Fibroblast of upper back skin (primary cell): Measurements from ENCODE around the gene E4F1.
"Not testable (repeated sequence)": the region's sequence is repeated elsewhere in the genome, so short reads cannot be mapped to it uniquely, and the experiment has no call there.

Experiments used
- DNase-seq: peaks from one replicate; pipeline ENCODE4 v3.0.0-alpha.2; 2013

E4F1 gene

DNA sequence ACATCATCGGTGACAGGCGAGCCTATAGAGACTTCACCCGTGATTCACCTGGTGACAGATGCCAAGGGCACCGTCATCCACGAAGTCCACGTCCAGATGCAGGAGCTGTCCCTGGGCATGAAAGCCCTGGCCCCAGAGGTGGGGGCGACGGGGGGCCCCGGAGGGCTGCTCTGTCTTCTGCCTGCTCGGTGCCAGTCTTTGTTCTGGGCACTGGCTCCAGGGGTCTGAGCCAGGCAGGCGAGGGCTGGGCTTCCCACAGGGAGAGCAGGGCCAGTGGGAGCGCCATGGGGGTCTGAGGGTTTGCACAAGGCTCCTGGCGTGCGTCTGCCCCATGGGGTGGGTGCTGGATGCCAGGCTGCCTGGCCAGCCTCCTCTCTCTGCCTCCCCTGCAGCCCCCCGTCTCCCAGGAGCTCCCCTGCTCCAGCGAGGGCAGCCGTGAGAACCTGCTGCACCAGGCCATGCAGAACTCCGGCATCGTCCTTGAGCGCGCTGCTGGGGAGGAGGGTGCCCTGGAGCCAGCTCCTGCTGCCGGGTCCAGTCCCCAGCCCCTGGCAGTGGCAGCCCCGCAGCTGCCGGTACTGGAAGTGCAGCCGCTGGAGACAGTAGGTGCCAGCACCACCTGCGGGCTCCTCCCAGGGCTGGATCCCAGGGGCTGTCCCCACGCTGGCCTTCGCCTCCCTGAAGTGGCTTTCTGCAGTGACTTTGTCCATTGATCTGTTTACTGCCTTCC lies 9.8 kb downstream of the E4F1 start:
- DNase-seq, result no peak

DNA sequence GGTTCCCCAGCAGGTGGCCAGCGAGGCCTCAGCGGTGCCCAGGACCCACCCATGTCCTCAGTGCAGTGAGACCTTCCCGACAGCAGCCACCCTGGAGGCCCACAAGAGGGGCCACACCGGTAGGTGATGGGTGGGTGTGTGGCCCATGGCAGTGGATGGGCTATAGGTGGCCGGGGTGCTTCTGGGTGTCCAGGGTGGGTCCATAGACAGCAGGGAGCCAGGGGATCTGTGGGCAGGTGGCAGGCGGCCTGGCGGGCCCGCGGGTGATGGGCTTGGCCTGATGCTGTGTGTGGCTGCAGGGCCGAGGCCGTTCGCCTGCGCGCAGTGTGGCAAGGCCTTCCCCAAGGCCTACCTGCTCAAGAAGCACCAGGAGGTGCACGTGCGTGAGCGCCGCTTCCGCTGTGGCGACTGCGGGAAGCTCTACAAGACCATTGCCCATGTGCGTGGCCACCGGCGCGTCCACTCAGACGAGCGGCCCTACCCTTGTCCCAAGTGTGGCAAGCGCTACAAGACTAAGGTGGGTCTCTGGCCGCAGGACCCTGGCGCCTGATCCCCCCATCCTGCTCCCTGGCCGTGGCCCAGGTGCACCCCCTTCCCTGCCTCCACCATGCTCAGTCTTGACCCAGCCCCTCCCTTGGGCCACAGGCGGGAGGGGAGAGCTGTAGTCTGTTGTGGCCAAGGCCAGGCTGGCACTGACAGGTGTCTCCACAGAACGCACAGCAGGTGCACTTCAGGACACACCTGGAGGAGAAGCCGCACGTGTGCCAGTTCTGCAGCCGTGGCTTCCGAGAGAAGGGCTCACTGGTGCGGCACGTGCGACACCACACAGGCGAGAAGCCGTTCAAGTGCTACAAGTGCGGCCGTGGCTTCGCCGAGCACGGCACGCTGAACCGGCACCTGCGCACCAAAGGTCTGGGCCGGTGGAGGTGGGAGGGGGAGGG lies 10.8 kb downstream of the E4F1 start:
- no peak for DNase-seq

DNA sequence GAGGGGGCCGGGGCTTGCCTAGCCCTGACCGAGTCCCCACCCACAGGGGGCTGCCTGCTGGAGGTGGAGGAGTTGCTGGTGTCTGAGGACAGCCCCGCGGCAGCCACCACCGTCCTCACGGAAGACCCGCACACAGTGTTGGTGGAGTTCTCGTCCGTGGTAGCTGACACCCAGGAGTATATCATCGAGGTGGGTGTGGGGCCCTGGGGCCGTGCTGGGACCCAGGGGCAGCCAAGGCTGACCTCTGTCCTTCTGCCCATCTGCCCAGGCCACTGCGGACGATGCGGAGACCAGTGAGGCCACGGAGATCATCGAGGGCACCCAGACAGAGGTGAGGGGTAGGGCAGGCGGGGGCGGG lies 11.4 kb downstream of the E4F1 start:
- DNase-seq, result no peak

DNA sequence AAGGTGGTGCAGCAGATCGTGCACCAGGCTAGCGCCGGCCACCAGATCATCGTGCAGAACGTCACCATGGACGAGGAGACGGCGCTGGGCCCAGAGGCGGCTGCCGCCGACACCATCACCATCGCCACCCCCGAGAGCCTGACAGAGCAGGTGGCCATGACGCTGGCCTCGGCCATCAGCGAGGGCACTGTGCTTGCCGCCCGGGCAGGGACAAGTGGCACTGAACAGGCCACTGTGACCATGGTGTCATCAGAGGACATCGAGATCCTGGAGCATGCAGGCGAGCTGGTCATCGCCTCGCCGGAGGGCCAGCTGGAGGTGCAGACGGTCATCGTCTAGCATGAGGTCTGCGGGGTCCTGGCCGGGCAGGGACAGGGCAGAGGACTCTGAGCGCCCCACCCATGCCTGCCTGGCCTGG lies 11.9 kb downstream of the E4F1 start:
- DNase-seq, result no peak

DNA sequence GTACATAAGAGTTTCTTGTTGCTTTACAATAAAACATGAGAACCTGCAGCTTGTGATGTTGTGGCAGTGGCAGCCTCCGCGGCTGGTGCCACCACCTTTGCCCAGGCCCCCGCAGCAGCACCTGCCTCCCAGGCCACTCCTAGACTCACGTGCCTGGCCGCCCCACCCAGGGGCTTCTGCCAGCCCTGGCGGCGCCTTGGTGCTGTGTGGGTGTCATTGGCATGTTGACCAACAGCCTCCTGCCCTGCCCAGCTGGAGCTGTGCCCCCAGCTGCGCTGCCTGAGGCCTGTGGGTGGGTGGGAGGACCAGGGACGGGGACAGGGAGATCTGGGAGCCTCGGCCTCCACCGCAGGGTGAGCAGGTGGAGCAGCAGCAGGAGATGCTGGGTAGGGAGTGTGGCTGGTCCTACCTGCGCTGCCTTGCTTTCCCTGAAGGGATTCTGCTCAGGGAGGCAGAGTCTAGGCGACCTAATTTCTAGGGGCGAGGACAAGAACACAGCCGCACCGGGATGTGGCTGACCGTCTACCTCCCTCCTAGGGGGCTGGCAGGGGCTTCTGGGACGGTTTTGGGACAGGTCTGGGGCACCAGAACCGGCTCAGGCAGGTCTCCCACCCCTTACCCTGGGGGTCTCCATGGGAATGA lies 12.4 kb downstream of the E4F1 start:
- no peak for DNase-seq

DNA sequence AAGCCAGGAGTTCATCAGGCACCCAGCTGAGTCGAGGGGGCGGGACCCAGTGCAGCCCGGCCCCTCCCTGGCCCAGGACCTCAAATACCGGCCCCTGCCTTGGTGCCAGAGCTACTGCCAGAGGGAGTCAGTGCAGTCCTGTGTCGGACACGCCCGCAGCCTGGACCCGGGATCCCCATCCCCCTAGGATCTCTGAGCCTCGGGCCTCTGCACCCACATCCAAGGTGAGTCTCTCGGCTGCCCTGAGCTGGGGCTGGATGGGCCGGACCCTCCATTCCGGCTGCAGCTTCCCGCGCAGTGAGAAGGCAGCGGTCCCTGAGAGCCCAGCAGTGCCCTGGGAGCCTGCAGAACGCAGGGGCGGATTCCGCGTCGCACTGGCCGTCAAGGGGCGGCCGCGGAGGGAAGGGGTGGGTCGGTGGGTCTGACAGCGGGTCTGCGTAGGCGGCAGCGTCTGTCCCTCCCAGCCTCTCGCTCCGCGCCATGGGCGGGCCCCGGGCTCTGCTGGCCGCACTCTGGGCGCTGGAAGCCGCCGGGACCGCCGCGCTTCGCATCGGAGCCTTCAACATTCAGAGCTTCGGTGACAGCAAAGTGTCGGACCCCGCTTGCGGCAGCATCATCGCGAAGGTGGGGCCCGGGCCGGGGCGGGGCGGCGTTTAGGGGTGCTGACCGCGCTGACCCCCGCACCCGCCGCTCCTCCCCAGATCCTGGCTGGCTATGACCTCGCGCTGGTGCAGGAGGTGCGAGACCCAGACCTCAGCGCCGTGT lies 13.1 kb downstream of the E4F1 start, which contains the start of gene DNASE1L2:
TSS of gene DNASE1L2 (plus strand) at position 108 of the 765 bp plus-strand sequence. CDS start at position 481, 373 bp downstream.
- DNase-seq, result no peak

DNA sequence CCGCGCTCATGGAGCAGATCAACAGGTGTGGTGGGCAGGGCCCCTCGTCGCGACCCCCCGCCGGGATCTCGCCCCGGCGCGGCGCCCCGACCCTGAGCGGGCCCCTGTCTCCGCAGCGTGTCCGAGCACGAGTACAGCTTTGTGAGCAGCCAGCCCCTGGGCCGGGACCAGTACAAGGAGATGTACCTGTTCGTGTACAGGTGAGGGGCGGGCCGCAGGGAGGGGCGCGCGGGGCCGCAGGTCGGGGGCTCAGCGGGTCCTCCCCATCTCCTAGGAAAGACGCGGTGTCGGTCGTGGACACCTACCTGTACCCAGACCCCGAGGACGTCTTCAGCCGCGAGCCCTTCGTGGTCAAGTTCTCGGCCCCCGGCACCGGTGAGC lies 13.7 kb downstream of the E4F1 start:
- DNase-seq, result no peak

DNA sequence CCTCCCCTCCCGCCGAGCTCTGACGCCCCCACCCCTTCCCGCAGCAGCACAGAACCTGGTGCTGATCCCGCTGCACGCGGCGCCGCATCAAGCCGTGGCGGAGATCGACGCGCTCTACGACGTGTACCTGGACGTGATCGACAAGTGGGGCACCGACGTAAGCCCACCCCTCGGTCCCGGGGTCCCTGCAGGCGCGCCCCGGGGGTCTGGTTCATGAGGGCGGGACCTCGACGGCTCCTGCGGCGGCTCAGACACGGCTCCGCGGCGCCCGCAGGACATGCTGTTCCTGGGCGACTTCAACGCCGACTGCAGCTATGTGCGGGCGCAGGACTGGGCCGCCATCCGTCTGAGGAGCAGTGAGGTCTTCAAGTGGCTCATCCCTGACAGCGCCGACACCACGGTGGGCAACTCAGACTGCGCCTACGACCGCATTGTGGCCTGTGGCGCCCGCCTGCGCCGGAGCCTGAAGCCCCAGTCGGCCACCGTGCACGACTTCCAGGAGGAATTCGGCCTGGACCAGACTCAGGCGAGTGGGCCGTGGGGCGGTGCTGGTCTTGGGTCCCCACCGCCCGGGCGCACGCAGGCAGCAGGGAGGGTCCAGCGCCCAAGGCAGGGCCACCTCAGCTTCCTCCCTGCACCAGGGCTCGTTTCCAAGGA lies 14.2 kb downstream of the E4F1 start:
- no peak for DNase-seq

DNA sequence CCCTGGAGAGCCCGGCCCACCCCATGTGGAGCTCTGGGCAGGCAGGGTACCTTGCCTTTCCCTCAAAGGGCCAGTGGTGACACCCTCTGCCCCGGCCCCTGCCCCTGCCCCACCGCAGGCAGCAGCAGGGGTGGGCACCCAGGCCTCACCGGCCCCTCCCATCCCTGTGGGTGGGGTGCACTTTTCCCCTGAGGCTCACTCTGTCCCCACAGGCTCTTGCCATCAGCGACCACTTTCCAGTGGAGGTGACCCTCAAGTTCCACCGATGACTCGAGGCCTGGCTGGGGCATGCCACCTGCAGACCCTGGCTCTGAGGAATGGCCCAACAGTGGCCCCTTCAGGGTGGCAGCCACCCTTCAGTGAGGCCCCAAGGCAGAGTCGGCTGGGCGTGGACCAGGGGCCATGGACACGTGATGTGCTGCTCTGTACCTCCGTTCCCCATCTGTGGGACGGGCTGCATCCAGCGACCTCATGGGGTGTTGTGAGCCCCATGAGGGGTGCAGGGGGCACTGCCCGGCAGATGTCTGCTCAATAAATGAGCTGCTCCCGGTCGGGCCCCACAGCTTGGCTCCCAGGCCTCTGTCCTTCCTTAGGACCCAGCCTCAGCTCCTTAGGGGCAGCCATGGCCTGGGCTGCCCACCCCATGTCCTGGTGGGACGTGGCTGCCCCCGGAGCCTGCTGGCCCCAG lies 14.9 kb downstream of the E4F1 start:
- DNase-seq, result no peak

DNA sequence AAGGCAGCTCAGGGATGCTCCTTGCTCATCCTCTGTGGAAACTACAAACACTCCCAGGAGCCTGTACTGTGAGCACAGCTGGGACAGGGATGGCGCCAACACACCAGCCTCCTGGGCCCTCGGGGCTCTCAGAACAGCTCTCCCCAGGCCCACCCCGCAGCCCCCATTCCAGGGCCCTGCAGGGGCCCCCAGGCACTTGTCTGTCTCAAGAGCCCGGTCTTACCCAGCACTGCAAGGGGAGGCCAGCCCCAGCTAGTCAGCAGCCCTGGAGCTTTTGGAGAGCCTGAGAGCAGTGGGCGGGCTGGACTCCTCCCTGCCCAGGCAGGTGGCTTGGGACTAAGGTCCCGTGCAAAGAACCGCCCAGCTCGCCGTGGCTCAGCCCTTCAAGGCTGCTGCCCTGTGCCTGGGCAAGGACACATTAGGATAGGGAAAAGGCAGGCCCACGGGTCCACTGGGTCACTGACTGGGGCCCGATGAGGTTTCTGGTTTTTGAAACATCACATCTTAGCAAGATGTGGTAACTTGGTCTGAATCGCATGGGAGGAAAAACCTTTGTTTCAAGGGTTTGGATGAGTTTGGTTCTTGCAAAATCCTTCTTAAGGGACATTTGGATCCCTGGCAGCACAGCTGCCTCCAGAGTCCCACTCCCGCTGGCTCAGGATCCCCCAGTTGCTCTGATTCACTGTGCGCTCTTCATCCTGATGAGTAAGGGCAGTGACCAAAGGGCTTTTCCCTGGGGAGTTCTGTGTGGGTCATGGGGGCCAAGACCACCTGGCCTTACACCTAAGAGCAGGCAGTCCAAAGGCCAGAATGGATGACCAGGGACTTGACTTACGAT lies 15.7 kb downstream of the E4F1 start:
- no peak for DNase-seq

DNA sequence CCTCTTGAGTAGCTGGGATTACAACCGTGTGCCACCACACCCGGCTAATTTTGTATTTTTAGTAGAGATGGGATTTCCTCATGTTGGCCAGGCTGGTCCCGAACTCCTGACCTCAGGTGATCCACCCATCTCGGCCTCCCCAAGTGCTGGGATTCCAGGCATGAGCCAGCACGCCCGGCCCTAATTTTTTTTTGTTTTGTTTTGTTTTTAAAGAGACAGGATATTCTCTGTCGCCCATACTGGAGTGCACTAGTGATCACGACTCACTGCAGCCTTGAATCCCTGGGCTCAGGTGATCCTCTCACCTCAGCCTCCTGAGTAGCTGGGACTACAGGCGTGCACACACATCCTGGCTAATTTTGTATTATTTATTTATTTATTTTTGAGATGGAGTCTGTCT lies 16.9 kb downstream of the E4F1 start:
- DNase-seq, result not testable (repeated sequence)

DNA sequence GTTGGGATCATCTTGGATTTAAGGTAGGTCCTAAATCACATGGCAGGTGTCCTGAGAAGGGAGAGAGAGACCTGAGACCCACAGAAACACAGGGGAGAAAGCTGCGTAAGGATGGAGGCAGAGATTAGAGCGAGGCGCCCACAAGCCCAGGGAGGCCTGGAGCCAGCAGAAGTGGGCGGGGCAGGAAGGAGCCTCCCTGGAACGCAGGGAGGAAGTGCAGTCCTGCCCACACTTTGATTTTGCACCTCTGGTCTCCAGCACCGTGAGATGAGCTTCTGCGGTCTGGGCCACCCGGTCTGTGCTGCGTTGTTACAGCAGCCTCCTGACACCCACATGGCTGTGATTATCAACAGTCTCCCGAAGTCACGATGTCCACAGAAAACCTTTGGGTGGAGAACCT lies 19.2 kb downstream of the E4F1 start:
- DNase-seq, result no peak

DNA sequence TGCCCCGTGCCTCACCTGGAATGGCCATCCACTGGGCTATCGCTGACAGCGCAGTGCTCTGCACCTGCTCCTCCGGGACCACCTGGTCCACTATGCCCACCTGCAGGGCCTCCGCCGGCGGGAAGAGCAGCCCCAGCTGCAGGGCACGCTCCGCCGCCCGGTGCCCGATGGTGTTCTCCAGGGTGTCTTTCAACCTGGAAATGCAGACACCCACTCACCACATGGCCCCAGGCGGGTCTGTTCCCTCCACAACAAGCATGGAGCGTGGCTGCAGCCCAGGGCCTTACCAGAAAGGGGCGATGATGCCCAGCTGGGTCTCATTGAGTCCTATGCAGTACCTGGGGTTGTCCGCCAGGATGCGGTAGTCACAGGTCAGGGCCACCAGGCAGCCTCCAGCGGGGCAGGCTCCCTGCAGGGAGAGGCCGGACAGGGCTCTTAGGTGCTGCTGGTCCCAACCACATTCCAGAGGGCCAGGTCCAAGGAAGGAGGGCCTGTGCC lies 19.7 kb downstream of the E4F1 start:
- no peak for DNase-seq

DNA sequence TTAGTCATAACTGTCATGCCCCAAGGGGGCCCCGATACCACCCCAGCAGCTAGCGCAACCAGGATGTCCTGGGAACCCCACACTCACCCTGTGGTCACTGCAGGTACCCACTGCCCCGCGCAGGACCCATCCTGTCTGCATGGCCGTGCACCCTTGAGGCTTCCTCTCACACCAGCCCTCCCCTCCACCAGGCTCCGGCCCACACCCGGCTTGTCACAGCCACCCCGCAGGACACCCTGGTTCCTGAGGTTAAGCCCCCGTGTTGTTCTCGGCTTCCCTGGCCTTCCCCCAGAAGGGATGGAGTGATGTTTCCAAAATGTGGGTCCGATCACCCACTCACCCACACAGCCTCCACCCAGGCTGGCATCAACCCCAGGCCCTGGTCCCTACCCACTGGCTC lies 20.4 kb downstream of the E4F1 start:
- no peak for DNase-seq

DNA sequence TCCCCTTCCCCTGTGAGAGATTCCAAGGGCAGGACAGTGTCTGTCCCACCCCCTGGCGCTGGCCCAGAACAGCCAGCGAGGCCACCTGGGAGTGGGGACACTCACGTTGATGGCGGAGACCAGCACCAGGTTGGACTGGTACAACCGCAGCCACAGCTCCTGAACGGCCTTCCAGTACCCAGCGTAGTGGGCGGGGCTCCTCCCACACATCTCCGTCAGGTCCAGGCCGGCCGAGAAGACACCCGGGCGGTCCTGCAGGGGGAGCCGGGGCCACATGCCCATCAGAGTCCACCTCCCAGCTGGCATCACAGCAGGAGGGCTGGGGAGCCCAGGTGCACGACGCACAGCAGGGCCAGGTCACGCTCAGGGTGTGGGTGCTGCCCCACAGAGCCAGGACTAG lies 20.9 kb downstream of the E4F1 start:
- DNase-seq, result no peak

DNA sequence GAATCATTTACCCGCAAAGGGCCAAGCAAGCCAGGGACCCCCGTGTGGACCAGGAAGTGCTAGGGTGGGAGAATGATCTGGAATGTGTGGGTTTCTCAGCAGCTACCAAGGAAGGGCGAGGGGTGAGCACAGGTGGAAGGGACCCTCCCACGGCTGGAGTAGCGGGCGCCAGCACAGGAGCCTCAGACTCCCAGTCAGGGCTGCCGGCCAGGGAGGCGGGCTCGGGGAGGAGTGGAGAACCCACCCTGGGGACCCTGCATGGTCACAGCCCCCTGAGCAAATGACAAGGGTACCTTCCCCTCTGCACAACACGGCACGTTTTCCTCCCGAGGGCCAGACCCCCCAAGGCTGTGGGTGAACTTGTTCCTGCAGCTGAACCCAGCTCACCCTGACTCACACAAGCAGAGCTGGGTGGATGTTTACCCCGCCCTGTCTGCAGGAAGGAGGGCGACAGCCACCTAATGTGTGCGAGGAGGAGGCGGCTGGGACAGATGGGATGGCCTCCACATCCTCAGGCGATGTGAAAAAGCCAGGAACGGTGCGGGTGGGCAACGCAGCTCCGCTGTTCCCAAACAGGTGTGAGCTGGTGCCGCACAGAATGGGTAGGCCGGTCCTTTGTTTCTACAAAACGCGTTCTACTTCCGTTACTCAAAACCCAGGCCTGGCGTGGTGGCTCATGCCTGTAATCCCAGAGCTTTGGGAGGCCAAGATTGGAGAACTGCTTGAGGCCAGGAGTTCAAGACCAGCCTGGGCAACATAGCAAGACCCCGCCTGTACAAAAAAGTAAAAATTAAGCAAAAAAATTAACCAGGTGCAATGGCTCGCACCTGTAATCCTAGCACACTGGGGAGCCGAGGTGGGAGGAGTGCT lies 21.8 kb downstream of the E4F1 start:
- no peak for DNase-seq

DNA sequence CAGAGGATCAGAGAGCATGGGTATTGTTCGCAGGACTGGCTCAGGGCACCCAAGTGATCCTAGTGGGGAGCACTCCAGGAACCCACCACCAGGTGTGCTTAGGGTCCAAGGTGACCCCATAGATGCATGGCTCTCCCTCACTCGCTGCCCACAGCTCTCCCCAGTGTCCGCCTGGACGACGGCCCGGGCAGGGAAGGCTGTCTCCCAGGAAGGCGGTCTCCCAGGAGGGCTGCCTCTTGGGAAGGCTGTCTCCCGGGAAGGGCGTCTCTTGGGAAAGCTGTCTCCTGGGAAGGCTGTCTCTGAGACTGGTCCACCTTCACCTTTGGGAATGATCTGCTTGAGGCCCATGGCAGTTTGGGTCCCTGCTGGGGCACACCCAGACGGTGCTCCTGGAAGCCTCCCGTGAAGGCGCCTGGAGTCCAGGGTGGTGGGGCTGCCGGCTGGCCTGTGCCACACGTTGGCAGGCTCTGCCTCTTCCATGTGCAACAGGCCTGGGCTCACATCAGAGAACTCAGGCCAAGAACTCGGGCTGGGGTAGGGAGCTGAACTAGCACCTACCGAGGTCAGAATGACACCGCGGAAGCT lies 23.0 kb downstream of the E4F1 start:
- no peak for DNase-seq

DNA sequence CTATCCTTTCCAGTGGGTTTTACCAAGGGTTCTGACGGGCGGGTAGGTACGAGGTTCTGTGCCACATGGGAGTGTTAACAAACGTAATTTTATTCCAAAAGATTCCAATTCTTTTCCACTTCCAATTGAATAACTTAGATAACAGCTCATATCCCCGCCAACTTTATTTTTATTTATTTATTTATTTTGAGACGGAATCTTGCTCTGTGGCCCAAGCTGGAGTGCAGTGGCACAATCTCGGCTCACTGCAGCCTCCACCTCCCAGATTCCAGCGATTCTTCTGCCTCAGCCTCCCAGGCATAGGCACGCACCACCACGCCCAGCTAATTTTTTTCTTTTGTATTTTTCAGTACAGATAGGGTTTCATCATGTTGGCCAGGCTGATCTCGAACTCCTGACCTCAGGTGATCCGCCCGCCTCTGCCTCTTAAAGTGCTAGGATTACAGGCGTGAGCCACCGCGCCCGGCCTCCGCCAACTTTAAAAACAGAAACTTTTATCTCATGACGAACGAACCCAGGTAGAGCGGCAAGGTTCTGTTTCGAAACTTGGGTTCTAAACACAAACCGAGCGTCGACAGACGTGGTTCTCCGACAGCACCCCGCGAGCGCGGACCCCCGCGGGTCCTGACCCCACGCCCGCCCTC lies 27.4 kb downstream of the E4F1 start:
- no peak for DNase-seq
